B cell (primary cell): Measurements from ENCODE around the gene BMP7. TPM values are rescaled to one million over a fixed set of nuclear protein-coding genes. Genes with fewer than 3 reads are reported as not detected.

Source experiments
- ATAC-seq: fragments of 200-7000 bp; cut with Tn5 transposase; one replicate; pipeline ENCODE4 v1.10.0; 2021; ENCODE audit warnings: low read depth, mild to moderate bottlenecking, moderate number of reproducible peaks, moderate library complexity
- CTCF ChIA-PET: fragments of 350-600 bp; sonication (Branson Sonifier 250); formaldehyde crosslinking; loops from one replicate; lab custom pipeline; 2021; ENCODE audit warnings: antibody characterized with exemption, inconsistent platforms; lab: Charles Lee
- POLR2A ChIA-PET: fragments of 350-600 bp; sonication (Branson Sonifier 250); formaldehyde crosslinking; loops from one replicate; lab custom pipeline; 2021; ENCODE audit warnings: antibody characterized with exemption; lab: Charles Lee
- DNase-seq: peaks from one replicate; pipeline ENCODE4 v3.0.0; 2013
- H2AFZ ChIP-seq: 2 replicates; pipeline ENCODE4 v1.6.1; 2012; ENCODE audit warnings: mild to moderate bottlenecking, low read depth, low read length; ENCODE audit not compliant: insufficient read depth, poor library complexity, severe bottlenecking
- H3K27ac ChIP-seq, 2 donors: 1 replicate in 1 of 2; 2 replicates in 1 of 2; pipeline ENCODE4 v1.5.1; 2012 to 2013; ENCODE audit warnings: low read length in 2 of 2, mild to moderate bottlenecking in 2 of 2, moderate library complexity in 1 of 2
- H3K27me3 ChIP-seq, 4 experiments: fragments of 200-600 bp in 1 of 4; sonication (generic) in 1 of 4; replicated peaks in 1 of 4; 1 replicate in 2 of 4; 2 replicates in 2 of 4; pipeline versions ENCODE4 v1.6.1 to v1.7.0; 2013 to 2016; ENCODE audit warnings: low read length in 3 of 4, mild to moderate bottlenecking in 2 of 4, mixed read lengths in 1 of 4, moderate library complexity in 1 of 4; ENCODE audit not compliant: insufficient read depth in 4 of 4, control insufficient read depth in 3 of 4; ENCODE audit errors: control extremely low read depth in 1 of 4
- H3K36me3 ChIP-seq, 2 experiments: replicated peaks in 1 of 2; 1 replicate in 1 of 2; 2 replicates in 1 of 2; pipeline versions ENCODE4 v1.6.1 to v1.7.1; 2013; ENCODE audit warnings: low read length in 1 of 2; ENCODE audit not compliant: insufficient read depth in 2 of 2, control insufficient read depth in 1 of 2; ENCODE audit errors: control extremely low read depth in 1 of 2, extremely low read depth in 1 of 2
- H3K4me1 ChIP-seq, 2 donors: fragments of 200-600 bp in 1 of 2; sonication (generic) in 1 of 2; 1 replicate in 1 of 2; 2 replicates in 1 of 2; pipeline versions ENCODE4 v1.5.1 to v1.6.1; 2013 to 2017; ENCODE audit warnings: low read length in 2 of 2; ENCODE audit not compliant: control insufficient read depth in 2 of 2, insufficient read depth in 2 of 2
- H3K4me2 ChIP-seq: replicated peaks from 2 replicates; pipeline ENCODE3; 2012; ENCODE audit warnings: mild to moderate bottlenecking, low read depth, low read length; ENCODE audit not compliant: poor library complexity, severe bottlenecking
- H3K4me3 ChIP-seq, 5 experiments: fragments of 200-600 bp in 1 of 5; sonication (generic) in 1 of 5; 1 replicate in 3 of 5; 2 replicates in 2 of 5; pipeline versions ENCODE4 v1.5.1 to v1.7.0; 2011 to 2016; ENCODE audit warnings: low read length in 4 of 5, mild to moderate bottlenecking in 4 of 5, low read depth in 2 of 5, control low read depth in 1 of 5, moderate library complexity in 1 of 5; ENCODE audit not compliant: insufficient read depth in 1 of 5; ENCODE audit errors: control extremely low read depth in 1 of 5, extremely low read depth in 1 of 5
- H3K79me2 ChIP-seq: fragments of 200-600 bp; sonication (generic); one replicate; pipeline ENCODE4 v1.6.0; 2016; ENCODE audit warnings: low read length; ENCODE audit not compliant: control insufficient read depth, insufficient read depth
- H3K9ac ChIP-seq: fragments of 200-600 bp; sonication (generic); 2 replicates; pipeline ENCODE4 v1.6.1; 2017; ENCODE audit warnings: mild to moderate bottlenecking, low read length, moderate library complexity
- H3K9me3 ChIP-seq, 3 donors: one replicate each; pipeline versions ENCODE4 v1.6.1 to v1.7.1; 2013; ENCODE audit warnings: low read length in 2 of 3; ENCODE audit not compliant: control insufficient read depth in 2 of 3, insufficient read depth in 1 of 3; ENCODE audit errors: control extremely low read depth in 1 of 3
- H4K20me1 ChIP-seq: 2 replicates; pipeline ENCODE4 v1.6.0; 2012; ENCODE audit warnings: mild to moderate bottlenecking, low read length; ENCODE audit not compliant: insufficient read depth, control insufficient read depth, poor library complexity, severe bottlenecking
- H3K27ac Mint-ChIP-seq: one replicate; pipeline ENCODE4 v1.8.0; 2021; ENCODE audit warnings: mixed read lengths
- H3K27me3 Mint-ChIP-seq: one replicate; pipeline ENCODE4 v1.8.0; 2021; ENCODE audit warnings: mixed read lengths
- H3K4me1 Mint-ChIP-seq: one replicate; pipeline ENCODE4 v1.8.0; 2021; ENCODE audit warnings: mixed read lengths
- H3K4me3 Mint-ChIP-seq: one replicate; pipeline ENCODE4 v1.8.0; 2021; ENCODE audit warnings: mixed read lengths
- H3K9me3 Mint-ChIP-seq: one replicate; pipeline ENCODE4 v1.8.0; 2022; ENCODE audit warnings: mixed read lengths; ENCODE audit not compliant: insufficient read depth
- EZH2 ChIP-seq: IDR thresholded peaks from 2 replicates; pipeline ENCODE4 v1.6.1; 2012; ENCODE audit warnings: borderline replicate concordance, low read depth, mild to moderate bottlenecking, moderate library complexity, low read length; ENCODE audit not compliant: insufficient read depth, poor library complexity, severe bottlenecking
- WGBS: methylation state at CpG from one replicate; pipeline ENCODE4 v1.1.5; 2013; ENCODE audit warnings: missing lambda C conversion rate; ENCODE audit not compliant: insufficient coverage; 5-methylcytosine and 5-hydroxymethylcytosine counted together
- intact Hi-C: fragments of 100-400 bp; cut with micrococcal nuclease; formaldehyde crosslinking; loops from one replicate; pipeline ENCODE4 v1.10.0; 2022
- polyA plus RNA-seq: library from polyadenylated mRNA; depleted of rRNA; stranded (reverse); fragments of >200 nt; gene quantifications from 2 replicates; pipeline ENCODE4 v1.2.3, GENCODE V29; 2012
- total RNA-seq, 2 donors: library from RNA; stranded (reverse); fragments of 120-200 nt in 1 of 2; gene quantifications; 1 replicate in 1 of 2; 2 replicates in 1 of 2; pipeline versions ENCODE4 v1.2.3 to v1.2.4, GENCODE V29; 2013 to 2022
- TF ChIP-seq, protein P1 (sequence below): fragments of 200-600 bp; IDR thresholded peaks from one replicate; pipeline ENCODE4 v1.8.0; 2022; ENCODE audit warnings: antibody characterized with exemption, mild to moderate bottlenecking

The BMP7 gene
- total and polyA plus RNA-seq, 2 donors (not counting 1 experiment from before 2014, with no cell fraction given): not detected

DNA sequence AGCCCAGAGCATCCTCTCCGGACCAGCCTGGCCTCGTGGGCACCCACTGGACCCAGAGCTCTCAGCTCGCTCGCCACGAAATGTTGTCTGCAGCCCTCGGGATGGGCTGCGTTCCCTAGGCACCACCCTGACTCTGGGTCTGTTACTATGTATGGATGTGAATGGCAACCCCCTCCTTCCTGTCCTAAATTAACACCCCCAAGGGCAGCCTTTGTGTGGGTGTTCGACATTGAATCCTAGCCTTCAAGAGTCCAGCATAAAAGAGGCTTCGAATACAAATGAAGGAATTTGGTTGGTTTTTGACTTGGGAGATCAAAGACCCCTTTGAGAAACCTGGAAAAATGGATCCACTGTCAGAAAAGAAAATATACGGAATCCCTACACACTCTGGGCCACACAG lies 86.1 kb downstream of the BMP7 start:
- WGBS: 80% methylated on average over 1 of the region's 10 CpGs
- Mint-ChIP-seq H3K4me3 (no peak overlapping the region), H3K9me3 (no peaks in the 10 kb centered on the region), H3K4me1 (no peaks in the 10 kb centered on the region), H3K27ac (no peak overlapping the region), H3K27me3 (peaks cover 30% of the 10 kb centered on the region)
- Histone ChIP-seq H3K9me3 (peaks cover 0 to 19% (median 0%) of the 10 kb centered on the region in 3 donors), H3K4me1 (no peaks in the 10 kb centered on the region), H3K79me2 (no peaks in the 10 kb centered on the region), H3K27me3 (no peaks in the 10 kb centered on the region), H3K9ac (no peak overlapping the region), H4K20me1 (no peaks in the 10 kb centered on the region), H2AFZ (no peak overlapping the region), H3K4me3 (no peak overlapping the region), H3K4me2 (no peak overlapping the region), H3K36me3 (no peaks in the 10 kb centered on the region), H3K27ac (no peak overlapping the region)
- intact Hi-C loops: no loop called here
- POLR2A ChIA-PET: no interaction called here
- TF ChIP-seq, protein P1, sequence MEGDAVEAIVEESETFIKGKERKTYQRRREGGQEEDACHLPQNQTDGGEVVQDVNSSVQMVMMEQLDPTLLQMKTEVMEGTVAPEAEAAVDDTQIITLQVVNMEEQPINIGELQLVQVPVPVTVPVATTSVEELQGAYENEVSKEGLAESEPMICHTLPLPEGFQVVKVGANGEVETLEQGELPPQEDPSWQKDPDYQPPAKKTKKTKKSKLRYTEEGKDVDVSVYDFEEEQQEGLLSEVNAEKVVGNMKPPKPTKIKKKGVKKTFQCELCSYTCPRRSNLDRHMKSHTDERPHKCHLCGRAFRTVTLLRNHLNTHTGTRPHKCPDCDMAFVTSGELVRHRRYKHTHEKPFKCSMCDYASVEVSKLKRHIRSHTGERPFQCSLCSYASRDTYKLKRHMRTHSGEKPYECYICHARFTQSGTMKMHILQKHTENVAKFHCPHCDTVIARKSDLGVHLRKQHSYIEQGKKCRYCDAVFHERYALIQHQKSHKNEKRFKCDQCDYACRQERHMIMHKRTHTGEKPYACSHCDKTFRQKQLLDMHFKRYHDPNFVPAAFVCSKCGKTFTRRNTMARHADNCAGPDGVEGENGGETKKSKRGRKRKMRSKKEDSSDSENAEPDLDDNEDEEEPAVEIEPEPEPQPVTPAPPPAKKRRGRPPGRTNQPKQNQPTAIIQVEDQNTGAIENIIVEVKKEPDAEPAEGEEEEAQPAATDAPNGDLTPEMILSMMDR: no peak
- TF ChIP-seq EZH2: no peak
- CTCF ChIA-PET: no interaction called here
- no peak for ATAC-seq
- DNase-seq: no peak

DNA sequence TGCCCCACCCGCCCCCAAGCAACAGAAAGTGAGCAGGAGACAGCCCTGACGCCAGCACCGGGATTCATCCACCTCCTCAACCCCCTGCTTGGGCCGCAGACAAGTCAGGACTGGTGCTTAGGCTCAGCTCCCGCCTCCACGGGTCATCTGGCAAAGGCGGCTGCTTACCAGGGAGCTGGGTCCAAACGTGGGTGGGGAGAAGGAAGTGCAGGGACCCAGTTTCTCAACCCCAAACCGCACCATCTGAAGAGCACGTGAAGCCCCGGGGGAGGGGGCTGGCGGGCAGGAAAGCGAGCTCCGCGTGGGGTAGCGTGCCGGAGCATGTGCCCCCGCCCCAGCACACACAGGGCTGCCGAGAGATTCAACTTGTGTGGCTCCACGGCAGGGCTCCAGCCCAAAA lies 87.2 kb downstream of the BMP7 start:
- H3K9ac ChIP-seq: no peak overlapping the region
- no peak overlapping the region for H3K4me2 ChIP-seq

More for the DNA sequence above, 87.2 kb downstream of the BMP7 start:
- no peak overlapping the region for H3K4me3 ChIP-seq
- no peaks in the 10 kb centered on the region for H3K79me2 ChIP-seq
- ATAC-seq: no peak
- H3K27me3 Mint-ChIP-seq: peaks cover 27% of the 10 kb centered on the region
- POLR2A ChIA-PET: no interaction called here
- no peak overlapping the region for H2AFZ ChIP-seq
- H3K9me3 Mint-ChIP-seq: no peaks in the 10 kb centered on the region
- peaks cover 0 to 13% (median 0%) of the 10 kb centered on the region in 3 donors for H3K9me3 ChIP-seq
- CTCF ChIA-PET: no interaction called here
- no peaks in the 10 kb centered on the region for H3K4me1 Mint-ChIP-seq
- H3K27ac ChIP-seq: no peak overlapping the region
- 65% methylated on average over 19 of the region's 20 CpGs for WGBS
- no peak overlapping the region for H3K27ac Mint-ChIP-seq
- H3K27me3 ChIP-seq: no peaks in the 10 kb centered on the region
- TF ChIP-seq, protein P1: no peak
- no peak for TF ChIP-seq EZH2
- DNase-seq: no peak
- no peaks in the 10 kb centered on the region for H4K20me1 ChIP-seq
- no peak overlapping the region for H3K4me3 Mint-ChIP-seq
- no peaks in the 10 kb centered on the region for H3K36me3 ChIP-seq
- no peaks in the 10 kb centered on the region for H3K4me1 ChIP-seq
- intact Hi-C loops: no loop called here
